ENCODE results near the gene PPL.
A peak's percentile ranks its signal among the peaks of the same experiment; 100 is the strongest.

PPL gene

DNA sequence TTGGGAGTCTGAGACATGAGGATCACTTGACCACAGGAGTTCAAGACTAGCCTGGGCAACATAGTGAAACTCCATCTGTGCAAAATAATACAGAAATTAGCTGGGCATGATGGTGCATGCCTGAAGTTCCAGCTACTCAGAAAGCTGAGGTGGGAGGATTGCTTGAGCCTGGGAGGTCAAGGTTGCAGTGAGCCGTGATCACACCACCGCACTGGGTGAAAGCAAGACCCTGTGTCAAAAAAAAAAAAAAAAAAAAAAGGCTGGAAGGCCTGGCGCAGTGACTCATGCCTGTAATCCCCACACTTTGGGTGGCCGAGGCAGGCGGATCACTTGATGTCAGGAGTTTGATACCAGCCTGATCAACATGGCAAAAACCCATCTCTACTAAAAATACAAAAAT is 81.6 kb downstream of the PPL start:
- no peak for DNase-seq (ENCODE audit: low read depth, low spot score)
- TF ChIP-seq FOXP2 (optimal IDR thresholded peaks at IDR 0.05; ENCODE audit: control extremely low read depth, extremely low read length, insufficient read depth) = no peak
- no peak for TF ChIP-seq POLR2AphosphoS5 (IDR thresholded peaks at IDR 0.05; ENCODE audit: borderline replicate concordance, low read depth, low read length)
- TF ChIP-seq EZH2 (IDR thresholded peaks at IDR 0.05) = no peak
- Histone ChIP-seq H3K27ac (no peak overlapping the region), H3K9ac (ENCODE audit: insufficient read length) (no peak overlapping the region), H3K36me3 (ENCODE audit: insufficient read depth, low read length) (peaks cover 65% of the 10 kb centered on the region), H3K9me3 (ENCODE audit: low read depth, low read length) (no peaks in the 10 kb centered on the region), H3K4me3 (no peak overlapping the region)

DNA sequence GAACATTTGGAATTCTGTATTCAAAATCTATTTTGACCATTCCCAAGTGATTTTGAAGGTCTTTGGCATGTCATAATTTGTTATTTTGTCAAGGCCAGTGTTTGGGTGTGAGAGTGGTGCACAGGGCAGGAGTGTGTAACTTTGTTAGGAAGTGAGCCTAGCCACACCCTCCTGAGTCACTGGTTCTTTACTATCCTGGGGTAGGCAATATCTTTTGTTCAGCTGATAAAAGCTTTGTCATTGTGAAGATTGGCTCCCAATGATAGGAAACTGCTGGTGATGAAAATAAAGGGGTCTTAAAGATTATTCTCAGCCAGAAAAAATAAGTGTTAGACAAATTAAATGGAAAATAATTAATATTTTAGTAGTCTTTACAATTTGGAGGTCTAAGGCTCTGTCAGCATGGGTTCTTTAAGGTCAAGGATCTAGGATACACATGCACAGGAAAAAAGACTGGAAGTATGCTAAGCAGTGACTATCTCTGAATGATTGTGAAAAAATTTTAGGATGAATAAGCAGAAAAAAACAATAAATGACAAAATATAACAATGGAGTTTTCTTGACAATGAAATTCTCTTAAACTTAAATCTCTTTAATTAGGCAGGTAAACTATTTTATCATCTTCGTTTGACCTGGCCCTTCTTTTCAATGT is 84.6 kb downstream of the PPL start:
- TF ChIP-seq FOXP2 (optimal IDR thresholded peaks at IDR 0.05; ENCODE audit: control extremely low read depth, extremely low read length, insufficient read depth) = no peak
- no peak for TF ChIP-seq POLR2AphosphoS5 (IDR thresholded peaks at IDR 0.05; ENCODE audit: borderline replicate concordance, low read depth, low read length)
- no peak for TF ChIP-seq EZH2 (IDR thresholded peaks at IDR 0.05)
- DNase-seq (ENCODE audit: low read depth, low spot score) = no peak
- Histone ChIP-seq H3K36me3 (ENCODE audit: insufficient read depth, low read length) (peaks cover 35% of the 10 kb centered on the region), H3K9ac (ENCODE audit: insufficient read length) (no peak overlapping the region), H3K4me3 (no peak overlapping the region), H3K27ac (0 out of 2 replicates have a peak overlapping the region, but pooled peaks have one; percentile 34), H3K9me3 (ENCODE audit: low read depth, low read length) (no peaks in the 10 kb centered on the region)

DNA sequence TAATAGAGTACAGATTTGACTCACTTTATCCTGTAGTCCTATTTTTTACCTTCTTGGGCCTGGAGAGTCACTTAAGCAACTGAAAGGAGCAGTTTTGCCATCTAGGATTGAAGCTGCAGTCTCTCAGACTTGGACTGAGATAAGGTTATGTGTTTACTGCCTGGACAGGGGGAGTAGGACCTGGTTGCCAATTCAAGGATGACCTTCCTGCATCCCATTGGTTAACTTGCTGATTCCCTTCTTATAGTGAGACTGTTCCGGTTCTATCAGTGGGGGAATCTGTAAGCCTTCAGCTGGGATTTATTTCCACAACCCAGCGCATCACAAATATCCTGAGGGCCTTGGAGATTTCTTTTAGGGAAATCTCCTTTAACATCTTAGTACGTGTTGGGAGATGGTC is 86.7 kb downstream of the PPL start:
- Histone ChIP-seq H3K4me3 (peak overlapping the region; percentile 7), H3K9ac (ENCODE audit: insufficient read length) (peak overlapping the region; percentile 43), H3K27ac (no peak overlapping the region), H3K36me3 (ENCODE audit: insufficient read depth, low read length) (peaks cover 23% of the 10 kb centered on the region), H3K9me3 (ENCODE audit: low read depth, low read length) (no peaks in the 10 kb centered on the region)
- no peak for DNase-seq (ENCODE audit: low read depth, low spot score)
- no peak for TF ChIP-seq FOXP2 (optimal IDR thresholded peaks at IDR 0.05; ENCODE audit: control extremely low read depth, extremely low read length, insufficient read depth)
- no peak for TF ChIP-seq EZH2 (IDR thresholded peaks at IDR 0.05)
- TF ChIP-seq POLR2AphosphoS5 (IDR thresholded peaks at IDR 0.05; ENCODE audit: borderline replicate concordance, low read depth, low read length) = no peak

DNA sequence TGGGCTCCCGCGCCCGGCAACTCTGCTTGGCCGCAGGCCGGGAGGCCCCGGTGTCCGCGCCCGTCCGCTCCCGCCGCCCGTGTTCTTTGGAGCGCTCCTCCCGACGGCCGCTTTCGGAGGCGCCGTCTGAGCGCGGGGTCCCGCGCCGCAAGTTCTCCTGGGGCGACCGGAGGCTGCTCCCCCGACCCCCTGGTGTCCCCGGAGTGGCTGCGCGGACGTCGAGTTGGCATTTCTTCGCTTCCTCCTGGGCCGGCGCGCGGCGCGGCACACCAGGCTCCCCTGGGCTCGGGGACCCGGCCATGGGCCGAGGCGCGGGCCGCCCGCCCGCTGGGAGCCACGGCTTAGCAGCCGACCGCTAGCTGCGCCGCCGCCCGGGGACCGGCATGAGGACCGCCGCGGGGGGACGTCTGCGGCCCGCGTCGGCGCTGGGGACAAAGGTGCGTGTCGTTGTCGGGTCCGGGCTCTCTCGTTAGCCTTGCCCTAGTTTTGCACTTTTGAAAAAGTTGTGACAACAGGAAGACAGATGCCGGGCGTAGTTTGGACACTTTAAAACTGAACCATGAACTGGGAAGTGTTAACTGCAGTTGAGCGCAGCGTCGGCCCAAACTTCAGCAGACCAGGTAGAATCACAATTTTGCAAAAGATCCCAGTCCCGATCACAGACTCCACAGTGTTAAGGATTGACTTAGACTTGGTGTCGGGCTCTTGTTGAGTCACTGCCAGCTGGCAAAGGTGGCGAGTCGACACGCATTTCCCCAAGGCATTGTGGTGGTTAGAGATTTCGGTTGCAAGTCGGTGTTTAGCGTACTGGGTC is 89.0 kb downstream of the PPL start:
- Histone ChIP-seq H3K27ac (peak overlapping the region; percentile 49; the same call in 1 of the 2 replicates), H3K36me3 (ENCODE audit: insufficient read depth, low read length) (peaks cover 27% of the 10 kb centered on the region)
- DNase-seq (ENCODE audit: low read depth, low spot score) = no peak

DNA sequence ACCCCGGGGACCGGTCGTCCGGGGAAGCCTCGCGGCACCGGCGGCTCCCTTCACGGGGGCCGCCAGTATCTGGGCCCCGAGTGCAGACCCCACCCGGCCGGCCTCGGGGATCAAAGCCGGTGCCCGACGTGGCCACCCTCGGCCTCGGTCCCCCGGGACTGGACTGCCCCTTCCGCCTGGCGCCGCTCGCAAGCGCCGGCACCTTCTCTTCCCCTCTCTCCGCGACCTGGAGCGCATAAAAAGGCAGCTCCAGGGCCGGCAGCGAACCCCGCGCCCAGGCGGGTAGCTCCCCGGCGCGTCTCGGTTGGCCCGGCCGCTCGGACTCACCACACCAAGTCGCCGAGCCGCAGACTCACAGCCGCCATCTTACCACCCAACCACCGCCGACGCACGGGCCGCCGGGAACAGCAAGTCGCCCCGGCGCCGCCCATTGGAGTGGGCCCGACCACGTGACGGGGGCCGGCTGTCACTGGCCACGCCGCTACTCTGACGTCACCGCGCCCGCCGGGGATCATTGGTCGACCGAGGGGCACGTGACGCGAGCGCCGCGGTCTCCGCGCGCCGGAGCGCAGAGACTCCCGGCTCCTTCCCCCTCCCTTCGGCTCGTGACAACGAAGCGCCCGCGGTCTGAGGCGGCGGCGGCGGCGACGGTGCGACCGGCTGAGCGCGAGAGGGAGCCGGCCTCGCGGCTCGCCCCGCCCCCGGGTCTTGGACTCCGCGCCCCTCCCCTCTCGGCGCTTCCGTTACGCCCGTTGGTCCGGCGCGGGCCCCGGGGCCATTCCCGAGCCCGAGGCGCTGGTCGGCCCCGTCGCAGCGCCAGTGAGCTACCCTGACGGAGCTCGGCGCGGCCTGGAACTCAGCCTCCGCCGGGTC is 89.8 kb downstream of the PPL start, which contains the start of the genes GLYR1 and UBN1:
Gene GLYR1, minus strand, starts transcription at position 388 of the 873 bp plus-strand sequence. Its CDS starts 23 bp downstream, at position 365.
Gene UBN1, plus strand, starts transcription at position 581 of the 873 bp plus-strand sequence. CDS start 5,437 bp downstream, outside the sequence.
- Histone ChIP-seq H3K36me3 (ENCODE audit: insufficient read depth, low read length) (peaks cover 31% of the 10 kb centered on the region), H3K9ac (ENCODE audit: insufficient read length) (peak within 1 kb of the TSS; percentile 98), H3K9me3 (ENCODE audit: low read depth, low read length) (no peaks in the 10 kb centered on the region), H3K4me3 (peak within 1 kb of the TSS; percentile 95), H3K27ac (peak within 1 kb of the TSS; percentile 82)
- peak; percentile 24 for DNase-seq (ENCODE audit: low read depth, low spot score)
- TF ChIP-seq POLR2AphosphoS5 (IDR thresholded peaks at IDR 0.05; ENCODE audit: borderline replicate concordance, low read depth, low read length) = peak; percentile 91
- no peak for TF ChIP-seq EZH2 (IDR thresholded peaks at IDR 0.05)
- TF ChIP-seq FOXP2 (optimal IDR thresholded peaks at IDR 0.05; ENCODE audit: control extremely low read depth, extremely low read length, insufficient read depth) = peak; percentile 51

More for the DNA sequence above, 89.0 kb downstream of the PPL start:
- peak overlapping the region; percentile 98 for H3K9ac ChIP-seq (ENCODE audit: insufficient read length)
- no peaks in the 10 kb centered on the region for H3K9me3 ChIP-seq (ENCODE audit: low read depth, low read length)
- TF ChIP-seq FOXP2 (optimal IDR thresholded peaks at IDR 0.05; ENCODE audit: control extremely low read depth, extremely low read length, insufficient read depth) = no peak
- TF ChIP-seq EZH2 (IDR thresholded peaks at IDR 0.05) = no peak
- TF ChIP-seq POLR2AphosphoS5 (IDR thresholded peaks at IDR 0.05; ENCODE audit: borderline replicate concordance, low read depth, low read length) = no peak
- H3K4me3 ChIP-seq = peak overlapping the region; percentile 95

DNA sequence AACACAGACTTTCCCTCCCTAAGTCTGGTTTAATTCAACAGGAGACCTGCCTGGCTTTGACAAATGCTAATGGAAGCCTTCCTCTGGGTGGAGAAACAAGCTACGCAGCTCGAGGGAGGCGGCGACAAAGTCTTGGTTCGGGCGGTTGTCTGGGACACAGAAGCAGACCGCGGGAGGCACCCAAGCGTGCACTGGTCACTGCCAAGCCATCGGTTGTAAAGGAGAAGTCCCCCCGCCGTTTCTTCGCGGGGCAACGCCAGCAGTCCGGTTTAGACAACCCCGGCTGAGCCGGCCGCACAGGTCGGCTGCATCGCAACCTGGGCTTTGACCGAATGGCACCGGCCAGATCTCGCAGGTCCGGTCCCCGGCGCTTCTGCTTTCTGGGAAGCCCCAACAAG is 90.4 kb downstream of the PPL start:
- Histone ChIP-seq H3K27ac (0 out of 2 replicates have a peak overlapping the region, but pooled peaks have one; percentile 82), H3K9ac (ENCODE audit: insufficient read length) (peak overlapping the region; percentile 98), H3K4me3 (peak overlapping the region; percentile 95), H3K36me3 (ENCODE audit: insufficient read depth, low read length) (peaks cover 38% of the 10 kb centered on the region), H3K9me3 (ENCODE audit: low read depth, low read length) (no peaks in the 10 kb centered on the region)
- DNase-seq (ENCODE audit: low read depth, low spot score) = no peak
- TF ChIP-seq FOXP2 (optimal IDR thresholded peaks at IDR 0.05; ENCODE audit: control extremely low read depth, extremely low read length, insufficient read depth) = no peak
- no peak for TF ChIP-seq POLR2AphosphoS5 (IDR thresholded peaks at IDR 0.05; ENCODE audit: borderline replicate concordance, low read depth, low read length)
- TF ChIP-seq EZH2 (IDR thresholded peaks at IDR 0.05) = no peak

GRCh38 chr16:4840984-4841383 is 96.0 kb downstream of the PPL start:
- H3K36me3 ChIP-seq (ENCODE audit: insufficient read depth, low read length) = peaks cover 78% of the 10 kb centered on the region
- H3K9ac ChIP-seq (ENCODE audit: insufficient read length) = no peak overlapping the region
- no peak overlapping the region for H3K27ac ChIP-seq
- DNase-seq (ENCODE audit: low read depth, low spot score) = no peak
- TF ChIP-seq POLR2AphosphoS5 (IDR thresholded peaks at IDR 0.05; ENCODE audit: borderline replicate concordance, low read depth, low read length) = no peak
- no peak for TF ChIP-seq FOXP2 (optimal IDR thresholded peaks at IDR 0.05; ENCODE audit: control extremely low read depth, extremely low read length, insufficient read depth)
- TF ChIP-seq EZH2 (IDR thresholded peaks at IDR 0.05) = no peak
- H3K9me3 ChIP-seq (ENCODE audit: low read depth, low read length) = no peaks in the 10 kb centered on the region
- no peak overlapping the region for H3K4me3 ChIP-seq

Data from SK-N-MC (cell line).